ENCODE data around the gene UHRF2.
A peak's percentile ranks its signal among the peaks of the same experiment; 100 is the strongest.

Gene UHRF2

GRCh38 chr9:6428940-6429889 is 16.2 kb downstream of the UHRF2 start:
- no peak overlapping the region for H3K4me3 ChIP-seq (ENCODE audit: low read length)
- no peak for TF ChIP-seq CTCF (IDR thresholded peaks at IDR 0.05; ENCODE audit: insufficient read depth, low read depth, low read length, missing control alignments)
- DNase-seq (ENCODE audit: low read depth): no peak

GRCh38 chr9:6431038-6431437 is 18.0 kb downstream of the UHRF2 start:
- H3K4me3 ChIP-seq (ENCODE audit: low read length): no peak overlapping the region
- TF ChIP-seq CTCF (IDR thresholded peaks at IDR 0.05; ENCODE audit: insufficient read depth, low read depth, low read length, missing control alignments): no peak
- DNase-seq (ENCODE audit: low read depth): no peak

- TF ChIP-seq CTCF (IDR thresholded peaks at IDR 0.05; ENCODE audit: insufficient read depth, low read depth, low read length, missing control alignments): no peak
- no peak overlapping the region for H3K4me3 ChIP-seq (ENCODE audit: low read length)
- DNase-seq (ENCODE audit: low read depth): peak; percentile 68
Observed at GRCh38 chr9:6433410-6433809, 20.4 kb downstream of the UHRF2 start.

GRCh38 chr9:6439051-6439703 is 26.2 kb downstream of the UHRF2 start:
- no peak for DNase-seq (ENCODE audit: low read depth)
- no peak overlapping the region for H3K4me3 ChIP-seq (ENCODE audit: low read length)
- no peak for TF ChIP-seq CTCF (IDR thresholded peaks at IDR 0.05; ENCODE audit: insufficient read depth, low read depth, low read length, missing control alignments)

GRCh38 chr9:6440405-6440804 is 27.4 kb downstream of the UHRF2 start:
- no peak for TF ChIP-seq CTCF (IDR thresholded peaks at IDR 0.05; ENCODE audit: insufficient read depth, low read depth, low read length, missing control alignments)
- no peak for DNase-seq (ENCODE audit: low read depth)
- no peak overlapping the region for H3K4me3 ChIP-seq (ENCODE audit: low read length)

- DNase-seq (ENCODE audit: low read depth): peak; percentile 48
- no peak overlapping the region for H3K4me3 ChIP-seq (ENCODE audit: low read length)
- TF ChIP-seq CTCF (IDR thresholded peaks at IDR 0.05; ENCODE audit: insufficient read depth, low read depth, low read length, missing control alignments): no peak
Observed at GRCh38 chr9:6441269-6441668, 28.3 kb downstream of the UHRF2 start.
